DLD1 (cell line): Measurements from ENCODE around the gene RHBDL3.
"Not testable (repeated sequence)": the region's sequence is repeated elsewhere in the genome, so short reads cannot be mapped to it uniquely, and the experiment has no call there.

Source experiments
- in situ Hi-C: cut with HindIII; loops from 2 replicates; pipeline ENCODE4 v1.10.0; 2017; ENCODE audit warnings: low sequenced_read_pairs

Gene RHBDL3

GRCh38 chr17:32289471-32290070, 23.9 kb downstream of the RHBDL3 start:
- in situ Hi-C loops: no loop called here

GRCh38 chr17:32292094-32292493, 26.5 kb downstream of the RHBDL3 start:
- in situ Hi-C loops: no loop called here

- in situ Hi-C loops: no loop called here
Measured at GRCh38 chr17:32297424-32297823, 31.8 kb downstream of the RHBDL3 start.

GRCh38 chr17:32297860-32298259, 32.2 kb downstream of the RHBDL3 start:
- in situ Hi-C loops: no loop called here

GRCh38 chr17:32298298-32298697, 32.7 kb downstream of the RHBDL3 start:
- in situ Hi-C loops: no loop called here

- in situ Hi-C loops: no loop called here
Measured at GRCh38 chr17:32298721-32299579, 33.3 kb downstream of the RHBDL3 start.

GRCh38 chr17:32299580-32300164, 34.0 kb downstream of the RHBDL3 start:
- in situ Hi-C loops: no loop called here

- in situ Hi-C loops: no loop called here
Measured at GRCh38 chr17:32302037-32302436, 36.4 kb downstream of the RHBDL3 start.

- in situ Hi-C loops: no loop called here
Measured at GRCh38 chr17:32302860-32303649, 37.4 kb downstream of the RHBDL3 start.

- in situ Hi-C loops: no loop called here
Measured at GRCh38 chr17:32303781-32304288, 38.2 kb downstream of the RHBDL3 start.

- in situ Hi-C loops: no loop called here
Measured at GRCh38 chr17:32305049-32305448, 39.4 kb downstream of the RHBDL3 start.

- in situ Hi-C loops: no loop called here
Measured at GRCh38 chr17:32307658-32308057, 42.0 kb downstream of the RHBDL3 start.

- in situ Hi-C loops: no loop called here
Measured at GRCh38 chr17:32311028-32311536, 45.5 kb downstream of the RHBDL3 start.

- in situ Hi-C loops: no loop called here
Measured at GRCh38 chr17:32314636-32315035, 49.0 kb downstream of the RHBDL3 start.

- in situ Hi-C loops: no loop called here
Measured at GRCh38 chr17:32315171-32315570, 49.5 kb downstream of the RHBDL3 start.

- in situ Hi-C loops: not testable (repeated sequence)
Measured at GRCh38 chr17:32316653-32317052, 51.0 kb downstream of the RHBDL3 start.

- in situ Hi-C loops: no loop called here
Measured at GRCh38 chr17:32317353-32317752, 51.7 kb downstream of the RHBDL3 start.

- in situ Hi-C loops: no loop called here
Measured at GRCh38 chr17:32318071-32318470, 52.4 kb downstream of the RHBDL3 start.

- in situ Hi-C loops: no loop called here
Measured at GRCh38 chr17:32319548-32319905, 53.9 kb downstream of the RHBDL3 start.

GRCh38 chr17:32320080-32320479, 54.4 kb downstream of the RHBDL3 start:
- in situ Hi-C loops: not testable (repeated sequence)

- in situ Hi-C loops: no loop called here
Measured at GRCh38 chr17:32320847-32321246, 55.2 kb downstream of the RHBDL3 start.
